Measurements from ENCODE around the gene RHBDD1.
A peak's percentile ranks its signal among the peaks of the same experiment; 100 is the strongest.

RHBDD1 gene

GRCh38 chr2:226971084-226971483 lies 135.2 kb downstream of the RHBDD1 start:
- Histone ChIP-seq H4K20me1 (no peaks in the 10 kb centered on the region), H3K9me3 (no peaks in the 10 kb centered on the region), H3K4me3 (no peak overlapping the region), H3K27ac (no peak overlapping the region), H3K4me2 (no peak overlapping the region), H3K27me3 (no peaks in the 10 kb centered on the region), H3K4me1 (no peaks in the 10 kb centered on the region), H3K9ac (no peak overlapping the region), H3K36me3 (no peaks in the 10 kb centered on the region)
- no peak for TF ChIP-seq Cebpa-rat (IDR thresholded peaks at IDR 0.05)

DNA sequence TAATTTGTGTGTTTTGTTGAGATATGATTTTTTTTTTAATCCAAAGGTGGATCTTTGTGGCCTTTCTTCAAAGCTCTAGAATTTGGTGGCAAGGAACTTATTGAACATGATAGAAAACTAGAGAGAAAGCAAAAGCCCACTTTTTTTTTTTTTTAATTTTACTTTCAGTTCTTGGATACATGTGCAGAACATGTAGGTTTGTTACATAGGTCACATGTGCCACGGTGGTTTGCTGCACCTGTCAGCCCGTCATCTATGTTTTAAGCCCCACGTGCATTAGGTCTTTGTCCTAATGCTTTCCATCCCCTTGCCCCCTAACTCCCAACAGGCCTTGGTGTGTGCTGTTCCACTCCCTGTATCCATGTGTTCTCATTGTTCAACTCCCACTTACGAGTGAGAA lies 135.9 kb downstream of the RHBDD1 start:
- H3K27ac ChIP-seq = no peak overlapping the region
- H3K4me3 ChIP-seq = no peak overlapping the region
- no peaks in the 10 kb centered on the region for H3K27me3 ChIP-seq
- no peaks in the 10 kb centered on the region for H3K4me1 ChIP-seq
- no peaks in the 10 kb centered on the region for H3K9me3 ChIP-seq
- no peaks in the 10 kb centered on the region for H4K20me1 ChIP-seq
- H3K4me2 ChIP-seq = no peak overlapping the region
- no peak for TF ChIP-seq Cebpa-rat (IDR thresholded peaks at IDR 0.05)
- no peak overlapping the region for H3K9ac ChIP-seq
- no peaks in the 10 kb centered on the region for H3K36me3 ChIP-seq

DNA sequence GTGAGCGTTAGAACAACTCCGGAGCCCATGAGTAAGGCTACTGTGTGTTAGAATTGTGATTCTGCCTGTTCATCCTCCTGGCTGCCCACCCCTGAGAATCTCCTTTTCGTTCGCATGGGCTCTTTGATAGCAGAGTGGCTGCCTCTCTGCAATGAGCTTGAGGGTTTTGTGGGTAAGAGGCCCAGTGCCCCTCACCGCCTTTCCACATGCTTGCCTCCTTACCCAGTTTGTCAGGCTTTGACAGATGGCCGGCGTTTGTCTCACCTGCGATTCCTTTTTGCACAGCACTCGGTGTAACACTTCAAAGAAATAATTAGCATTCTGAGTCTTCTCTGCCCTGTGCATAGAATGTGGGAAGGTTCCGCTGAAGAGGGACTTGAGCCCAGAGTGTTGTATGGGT lies 138.0 kb downstream of the RHBDD1 start:
- Histone ChIP-seq H3K27me3 (no peaks in the 10 kb centered on the region), H3K9me3 (no peaks in the 10 kb centered on the region), H3K4me1 (peaks cover 18% of the 10 kb centered on the region), H3K36me3 (no peaks in the 10 kb centered on the region), H3K4me3 (no peak overlapping the region), H4K20me1 (no peaks in the 10 kb centered on the region), H3K27ac (no peak overlapping the region), H3K4me2 (no peak overlapping the region), H3K9ac (no peak overlapping the region)
- TF ChIP-seq Cebpa-rat (IDR thresholded peaks at IDR 0.05) = no peak

GRCh38 chr2:226977775-226978190 lies 141.9 kb downstream of the RHBDD1 start:
- no peak overlapping the region for H3K9ac ChIP-seq
- TF ChIP-seq Cebpa-rat (IDR thresholded peaks at IDR 0.05) = no peak
- no peak overlapping the region for H3K27ac ChIP-seq
- peak overlapping the region; percentile 7; the same call in 1 of the 2 replicates for H3K4me2 ChIP-seq
- no peak overlapping the region for H3K4me3 ChIP-seq
- no peaks in the 10 kb centered on the region for H4K20me1 ChIP-seq
- H3K36me3 ChIP-seq = no peaks in the 10 kb centered on the region
- peaks cover 25% of the 10 kb centered on the region for H3K4me1 ChIP-seq
- no peaks in the 10 kb centered on the region for H3K27me3 ChIP-seq
- no peaks in the 10 kb centered on the region for H3K9me3 ChIP-seq

- Histone ChIP-seq H3K4me1 (peaks cover 26% of the 10 kb centered on the region), H3K9ac (no peak overlapping the region), H3K36me3 (no peaks in the 10 kb centered on the region), H3K9me3 (no peaks in the 10 kb centered on the region), H3K4me2 (peak overlapping the region; percentile 7; the same call in 1 of the 2 replicates), H3K27me3 (no peaks in the 10 kb centered on the region), H3K27ac (no peak overlapping the region), H4K20me1 (no peaks in the 10 kb centered on the region), H3K4me3 (no peak overlapping the region)
- TF ChIP-seq Cebpa-rat (IDR thresholded peaks at IDR 0.05) = no peak
These were observed 142.4 kb downstream of the RHBDD1 start for GRCh38 chr2:226978300-226978699.

DNA sequence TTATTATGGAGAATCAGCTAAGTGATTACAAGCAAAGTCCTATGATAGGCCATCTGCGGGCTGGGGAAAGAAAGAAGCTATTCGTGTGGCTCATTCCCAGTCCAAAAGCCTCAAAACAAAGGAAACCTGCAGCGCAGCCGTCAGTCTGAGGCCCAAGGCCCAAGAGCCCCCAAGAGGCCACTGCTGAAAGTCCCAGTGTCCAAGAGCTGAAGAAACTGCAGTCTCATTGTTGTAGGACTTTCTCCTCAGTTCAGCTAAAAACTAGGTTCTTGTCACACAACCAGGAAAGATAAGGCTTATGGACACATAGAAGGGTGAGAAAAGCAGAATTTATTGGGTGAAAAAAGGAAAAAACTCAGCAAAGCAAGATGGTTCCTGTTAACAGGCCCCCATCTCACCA lies 143.2 kb downstream of the RHBDD1 start:
- H3K4me1 ChIP-seq = peaks cover 33% of the 10 kb centered on the region
- no peak overlapping the region for H3K9ac ChIP-seq
- no peak overlapping the region for H3K4me3 ChIP-seq
- no peak for TF ChIP-seq Cebpa-rat (IDR thresholded peaks at IDR 0.05)
- H3K27ac ChIP-seq = no peak overlapping the region
- no peak overlapping the region for H3K4me2 ChIP-seq
- H3K36me3 ChIP-seq = no peaks in the 10 kb centered on the region
- no peaks in the 10 kb centered on the region for H3K27me3 ChIP-seq
- no peaks in the 10 kb centered on the region for H4K20me1 ChIP-seq
- no peaks in the 10 kb centered on the region for H3K9me3 ChIP-seq

- no peak for TF ChIP-seq Cebpa-rat (IDR thresholded peaks at IDR 0.05)
- Histone ChIP-seq H3K36me3 (no peaks in the 10 kb centered on the region), H3K9me3 (no peaks in the 10 kb centered on the region), H3K9ac (no peak overlapping the region), H3K27me3 (no peaks in the 10 kb centered on the region), H3K4me1 (peaks cover 48% of the 10 kb centered on the region), H4K20me1 (no peaks in the 10 kb centered on the region), H3K27ac (no peak overlapping the region), H3K4me2 (no peak overlapping the region), H3K4me3 (no peak overlapping the region)
These were observed 146.0 kb downstream of the RHBDD1 start for GRCh38 chr2:226981791-226982326.

GRCh38 chr2:226983895-226984749 lies 148.3 kb downstream of the RHBDD1 start:
- no peak for TF ChIP-seq Cebpa-rat (IDR thresholded peaks at IDR 0.05)
- Histone ChIP-seq H3K4me2 (peak overlapping the region; percentile 63), H3K36me3 (no peaks in the 10 kb centered on the region), H3K27me3 (no peaks in the 10 kb centered on the region), H3K27ac (peak overlapping the region; percentile 28; the same call in 1 of the 2 replicates), H3K4me1 (peaks cover 30% of the 10 kb centered on the region), H3K9ac (no peak overlapping the region), H3K4me3 (no peak overlapping the region), H4K20me1 (no peaks in the 10 kb centered on the region), H3K9me3 (no peaks in the 10 kb centered on the region)

DNA sequence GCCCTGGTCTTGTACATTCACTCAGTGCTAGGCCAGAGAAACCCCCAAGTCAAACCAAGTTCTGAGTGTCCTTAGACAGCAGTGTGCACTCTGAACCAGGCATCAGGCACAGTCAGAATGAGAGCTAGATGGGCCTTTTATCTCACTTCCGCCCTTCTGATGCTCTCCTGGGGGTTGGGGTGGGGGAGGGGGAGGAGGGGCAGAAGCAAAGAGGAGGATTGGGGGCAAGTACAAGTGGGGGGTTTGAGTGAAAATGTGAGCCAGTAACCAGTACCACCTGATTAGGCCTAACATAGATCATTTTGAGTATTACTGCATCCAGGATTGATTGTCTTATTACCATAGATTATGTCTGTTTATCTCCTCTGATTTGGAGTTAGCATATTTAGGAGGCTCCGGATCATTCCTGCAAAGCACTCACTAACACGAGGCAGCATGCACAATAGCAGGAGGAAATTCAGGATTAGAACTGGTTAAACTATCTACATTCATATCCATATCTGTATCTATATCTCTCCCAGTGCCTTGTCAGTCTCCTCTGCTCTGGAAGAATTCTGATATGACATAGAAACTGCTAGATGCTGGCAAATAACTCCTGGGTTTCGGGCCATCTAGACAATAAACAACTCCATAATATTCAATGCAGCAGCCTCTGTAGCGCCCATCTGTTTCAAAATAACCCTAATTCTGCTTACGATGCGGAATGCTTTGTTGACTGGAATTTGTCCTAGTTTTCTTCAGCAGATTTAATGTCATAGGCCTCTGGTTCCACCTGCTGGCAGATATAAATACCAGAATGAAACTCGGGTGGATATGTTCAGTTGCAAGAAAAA lies 149.1 kb downstream of the RHBDD1 start:
- Histone ChIP-seq H3K4me3 (no peak overlapping the region), H4K20me1 (no peaks in the 10 kb centered on the region), H3K4me2 (peak overlapping the region; percentile 63), H3K36me3 (no peaks in the 10 kb centered on the region), H3K4me1 (peaks cover 30% of the 10 kb centered on the region), H3K9ac (no peak overlapping the region), H3K27me3 (no peaks in the 10 kb centered on the region), H3K27ac (peak overlapping the region; percentile 28; the same call in 1 of the 2 replicates), H3K9me3 (no peaks in the 10 kb centered on the region)
- TF ChIP-seq Cebpa-rat (IDR thresholded peaks at IDR 0.05) = no peak

DNA sequence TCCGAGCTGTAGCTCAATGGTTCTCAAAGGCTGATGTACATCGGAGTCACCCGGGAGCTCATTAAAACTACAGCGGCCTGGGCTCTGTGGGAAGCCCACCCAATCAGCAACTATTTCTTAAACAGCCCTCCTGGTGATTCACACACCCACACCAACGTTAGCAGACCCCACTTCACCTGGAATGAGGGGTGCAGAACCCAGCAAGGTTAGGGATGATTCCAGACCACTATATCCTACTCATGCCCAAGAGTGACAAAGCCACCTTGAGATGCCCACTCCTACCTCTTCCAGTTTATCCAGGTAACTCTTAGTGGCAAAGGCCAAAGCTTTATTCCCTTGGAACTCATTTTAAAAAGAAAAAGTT lies 149.7 kb downstream of the RHBDD1 start:
- no peaks in the 10 kb centered on the region for H3K27me3 ChIP-seq
- no peak for TF ChIP-seq Cebpa-rat (IDR thresholded peaks at IDR 0.05)
- no peaks in the 10 kb centered on the region for H4K20me1 ChIP-seq
- no peak overlapping the region for H3K4me3 ChIP-seq
- no peak overlapping the region for H3K9ac ChIP-seq
- no peaks in the 10 kb centered on the region for H3K36me3 ChIP-seq
- H3K27ac ChIP-seq = no peak overlapping the region
- no peaks in the 10 kb centered on the region for H3K9me3 ChIP-seq
- H3K4me1 ChIP-seq = peaks cover 30% of the 10 kb centered on the region
- no peak overlapping the region for H3K4me2 ChIP-seq

All from BLaER1 (cell line).